CD4-positive, alpha-beta T cell (primary cell): ENCODE data around the gene STARD13. TPM values are rescaled to one million over a fixed set of nuclear protein-coding genes. Genes with fewer than 3 reads are reported as not detected.

Experiments used
- ATAC-seq: fragments of 200-7000 bp; cut with Tn5 transposase; one replicate; pipeline ENCODE4 v1.10.0; 2022; ENCODE audit warnings: mild to moderate bottlenecking; ENCODE audit not compliant: poor library complexity
- CTCF ChIA-PET: fragments of 350-600 bp; sonication (Branson Sonifier 250); formaldehyde crosslinking; loops from one replicate; lab custom pipeline; 2021; ENCODE audit warnings: antibody characterized with exemption, inconsistent platforms; lab: Charles Lee
- POLR2A ChIA-PET: fragments of 350-600 bp; sonication (Branson Sonifier 250); formaldehyde crosslinking; loops from one replicate; lab custom pipeline; 2021; ENCODE audit warnings: antibody characterized with exemption, inconsistent platforms; lab: Charles Lee
- DNase-seq, 14 experiments: peaks; one replicate each; pipeline ENCODE4 v3.0.0-alpha.2; 2013 to 2020; ENCODE audit warnings: mixed read lengths in 2 of 14
- H3K27ac ChIP-seq, 2 donors: one replicate each; pipeline versions ENCODE4 v1.5.1 to v1.7.0; 2013; ENCODE audit warnings: low read length in 2 of 2, low read depth in 1 of 2, mild to moderate bottlenecking in 1 of 2
- H3K27me3 ChIP-seq, 2 experiments: 1 replicate in 1 of 2; 2 replicates in 1 of 2; pipeline versions ENCODE4 v1.6.1 to v1.7.0; 2013; ENCODE audit warnings: low read length in 2 of 2, control low read depth in 1 of 2, mild to moderate bottlenecking in 1 of 2, moderate library complexity in 1 of 2; ENCODE audit not compliant: insufficient read depth in 2 of 2, control insufficient read depth in 1 of 2
- H3K36me3 ChIP-seq: one replicate; pipeline ENCODE4 v1.6.1; 2013; ENCODE audit warnings: low read length, control low read depth; ENCODE audit not compliant: insufficient read depth
- H3K4me1 ChIP-seq: one replicate; pipeline ENCODE4 v1.6.1; 2013; ENCODE audit warnings: low read length, control low read depth; ENCODE audit not compliant: insufficient read depth
- H3K4me3 ChIP-seq: one replicate; pipeline ENCODE4 v1.5.1; 2013; ENCODE audit warnings: mild to moderate bottlenecking, low read length, moderate library complexity
- H3K9me3 ChIP-seq, 2 experiments: 1 replicate in 1 of 2; 2 replicates in 1 of 2; pipeline versions ENCODE4 v1.6.1 to v1.7.0; 2013; ENCODE audit warnings: low read length in 2 of 2, mild to moderate bottlenecking in 2 of 2, control low read depth in 1 of 2, moderate library complexity in 1 of 2; ENCODE audit not compliant: control insufficient read depth in 1 of 2, insufficient read depth in 1 of 2
- H3K27ac Mint-ChIP-seq: one replicate; pipeline ENCODE4 v1.8.0; 2020; ENCODE audit warnings: mixed read lengths
- H3K27me3 Mint-ChIP-seq: one replicate; pipeline ENCODE4 v1.8.0; 2021; ENCODE audit warnings: mixed read lengths
- H3K36me3 Mint-ChIP-seq: one replicate; pipeline ENCODE4 v1.8.0; 2021; ENCODE audit warnings: low read depth, mixed read lengths
- H3K4me1 Mint-ChIP-seq: one replicate; pipeline ENCODE4 v1.8.0; 2021; ENCODE audit warnings: low read depth, mixed read lengths
- H3K4me3 Mint-ChIP-seq: one replicate; pipeline ENCODE4 v1.8.0; 2020; ENCODE audit warnings: mild to moderate bottlenecking, mixed read lengths
- H3K9me3 Mint-ChIP-seq: one replicate; pipeline ENCODE4 v1.8.0; 2020; ENCODE audit warnings: mixed read lengths
- CTCF ChIP-seq: fragments of 200-600 bp; IDR thresholded peaks from one replicate; pipeline ENCODE4 v1.8.0; 2022; ENCODE audit warnings: antibody characterized with exemption, mild to moderate bottlenecking
- intact Hi-C, 2 experiments: fragments of 100-400 bp; cut with DNase I in 1 of 2; cut with micrococcal nuclease in 1 of 2; formaldehyde crosslinking; loops; one replicate each; pipeline versions ENCODE4 v1.15.1 to v1.9.0; 2023 to 2025; cut with DNase I, micrococcal nuclease
- total RNA-seq, 174 experiments: library from RNA in 2 of 174; stranded (reverse) in 2 of 174; gene quantifications; one replicate each; pipeline ENCODE4 v1.2.3 and lab custom pipeline; 2021 to 2026

The STARD13 gene
- total RNA-seq, 2 experiments from 2014 or later: not detected

- Mint-ChIP-seq H3K4me1 (no peaks in the 10 kb centered on the region), H3K27me3 (peaks cover 26% of the 10 kb centered on the region), H3K27ac (no peak overlapping the region), H3K9me3 (peaks cover 6% of the 10 kb centered on the region), H3K36me3 (no peaks in the 10 kb centered on the region), H3K4me3 (no peak overlapping the region)
- no peaks in the 10 kb centered on the region for H3K36me3 ChIP-seq
- no peak for DNase-seq
- CTCF ChIA-PET: interaction anchor here (0.7 to 1.2 kb wide), 2 partner anchors 12 to 18 kb away, joined by 3 read pairs; no protein-coding TSS in a partner anchor
- peaks cover 2 to 4% of the 10 kb centered on the region in 2 experiments for H3K27me3 ChIP-seq
- no peak for TF ChIP-seq CTCF
- peaks cover 0 to 4% of the 10 kb centered on the region in 2 experiments for H3K9me3 ChIP-seq
- no peak overlapping the region for H3K4me3 ChIP-seq
- intact Hi-C loops: no loop called here
- POLR2A ChIA-PET: no interaction called here
- no peaks in the 10 kb centered on the region for H3K4me1 ChIP-seq
- H3K27ac ChIP-seq: no peak overlapping the region
- ATAC-seq: no peak
Observed at GRCh38 chr13:33311040-33311439, 25.5 kb upstream of the STARD13 start.

- no peak for ATAC-seq
- no peak for TF ChIP-seq CTCF
- H3K36me3 Mint-ChIP-seq: no peaks in the 10 kb centered on the region
Observed at GRCh38 chr13:33310245-33311038, 24.9 kb upstream of the STARD13 start.

GRCh38 chr13:33308863-33309262 is 23.3 kb upstream of the STARD13 start:
- Mint-ChIP-seq H3K36me3 (no peaks in the 10 kb centered on the region), H3K9me3 (peaks cover 6% of the 10 kb centered on the region), H3K27ac (no peak overlapping the region), H3K27me3 (peaks cover 33% of the 10 kb centered on the region), H3K4me3 (no peak overlapping the region), H3K4me1 (no peaks in the 10 kb centered on the region)
- intact Hi-C loops: no loop called here
- no peak for TF ChIP-seq CTCF
- POLR2A ChIA-PET: no interaction called here
- Histone ChIP-seq H3K4me3 (no peak overlapping the region), H3K36me3 (no peaks in the 10 kb centered on the region), H3K9me3 (peaks cover 0 to 4% of the 10 kb centered on the region in 2 experiments), H3K27me3 (peaks cover 2 to 4% of the 10 kb centered on the region in 2 experiments), H3K27ac (no peak overlapping the region), H3K4me1 (no peaks in the 10 kb centered on the region)
- ATAC-seq (no peak), DNase-seq (no peak)
- CTCF ChIA-PET: no interaction called here

More at GRCh38 chr13:33310245-33311038, 24.9 kb upstream of the STARD13 start:
- H3K27me3 Mint-ChIP-seq: peaks cover 26% of the 10 kb centered on the region
- Histone ChIP-seq H3K9me3 (peaks cover 0 to 4% of the 10 kb centered on the region in 2 experiments), H3K27me3 (peaks cover 2 to 4% of the 10 kb centered on the region in 2 experiments), H3K4me3 (no peak overlapping the region), H3K4me1 (no peaks in the 10 kb centered on the region), H3K27ac (no peak overlapping the region), H3K36me3 (no peaks in the 10 kb centered on the region)
- H3K27ac Mint-ChIP-seq: no peak overlapping the region
- POLR2A ChIA-PET: no interaction called here
- CTCF ChIA-PET: no interaction called here
- intact Hi-C loops: no loop called here
- no peak overlapping the region for H3K4me3 Mint-ChIP-seq
- DNase-seq: no peak
- H3K4me1 Mint-ChIP-seq: no peaks in the 10 kb centered on the region
- peaks cover 6% of the 10 kb centered on the region for H3K9me3 Mint-ChIP-seq
